ENCODE data around the gene KATNBL1. TPM values are rescaled to one million over a fixed set of nuclear protein-coding genes. Genes with fewer than 3 reads are reported as not detected.

The KATNBL1 gene
- total RNA-seq, 1 donor from 2014 or later, result 56.3 TPM

- TF ChIP-seq CTCF (conservative IDR thresholded peaks at IDR 0.05), result no peak
- H3K4me3 Mint-ChIP-seq, result no peak overlapping the region
- H3K27ac Mint-ChIP-seq (ENCODE audit: unreplicated experiment), result no peak overlapping the region
- H3K27me3 Mint-ChIP-seq (ENCODE audit: low read depth), result no peaks in the 10 kb centered on the region
- DNase-seq (ENCODE audit: low read depth, low spot score), result no peak
- no peaks in the 10 kb centered on the region for H3K36me3 Mint-ChIP-seq (ENCODE audit: low read depth)
- H3K9me3 Mint-ChIP-seq, result no peaks in the 10 kb centered on the region
- no peaks in the 10 kb centered on the region for H3K4me1 Mint-ChIP-seq
Measured at GRCh38 chr15:34239151-34239808, 29.4 kb upstream of the KATNBL1 start.

GRCh38 chr15:34233614-34234013 lies 23.7 kb upstream of the KATNBL1 start:
- Mint-ChIP-seq H3K27ac (ENCODE audit: unreplicated experiment) (no peak overlapping the region), H3K4me3 (no peak overlapping the region), H3K36me3 (ENCODE audit: low read depth) (peaks cover 6% of the 10 kb centered on the region), H3K27me3 (ENCODE audit: low read depth) (no peaks in the 10 kb centered on the region), H3K9me3 (no peaks in the 10 kb centered on the region), H3K4me1 (no peaks in the 10 kb centered on the region)
- DNase-seq (ENCODE audit: low read depth, low spot score), result no peak
- TF ChIP-seq CTCF (conservative IDR thresholded peaks at IDR 0.05), result no peak

- Mint-ChIP-seq H3K36me3 (ENCODE audit: low read depth) (peaks cover 14% of the 10 kb centered on the region), H3K4me1 (peaks cover 21% of the 10 kb centered on the region), H3K27me3 (ENCODE audit: low read depth) (peaks cover 16% of the 10 kb centered on the region), H3K9me3 (no peaks in the 10 kb centered on the region), H3K4me3 (peak overlapping the region; percentile 93), H3K27ac (ENCODE audit: unreplicated experiment) (no peak overlapping the region)
- DNase-seq (ENCODE audit: low read depth, low spot score), result no peak
- no peak for TF ChIP-seq CTCF (conservative IDR thresholded peaks at IDR 0.05)
Measured at GRCh38 chr15:34223904-34224596, 14.2 kb upstream of the KATNBL1 start.

- no peak overlapping the region for H3K4me3 Mint-ChIP-seq
- no peaks in the 10 kb centered on the region for H3K4me1 Mint-ChIP-seq
- no peaks in the 10 kb centered on the region for H3K9me3 Mint-ChIP-seq
- peaks cover 44% of the 10 kb centered on the region for H3K27me3 Mint-ChIP-seq (ENCODE audit: low read depth)
- TF ChIP-seq CTCF (conservative IDR thresholded peaks at IDR 0.05), result no peak
- no peak for DNase-seq (ENCODE audit: low read depth, low spot score)
- no peaks in the 10 kb centered on the region for H3K36me3 Mint-ChIP-seq (ENCODE audit: low read depth)
- H3K27ac Mint-ChIP-seq (ENCODE audit: unreplicated experiment), result no peak overlapping the region
Measured at GRCh38 chr15:34217587-34218225, 7.8 kb upstream of the KATNBL1 start.

- H3K36me3 Mint-ChIP-seq (ENCODE audit: low read depth), result no peaks in the 10 kb centered on the region
Measured at GRCh38 chr15:34216527-34217270, 6.8 kb upstream of the KATNBL1 start.

More at GRCh38 chr15:34216527-34217270, 6.8 kb upstream of the KATNBL1 start:
- Mint-ChIP-seq H3K27ac (ENCODE audit: unreplicated experiment) (no peak overlapping the region), H3K9me3 (no peaks in the 10 kb centered on the region), H3K4me3 (no peak overlapping the region), H3K27me3 (ENCODE audit: low read depth) (peaks cover 43% of the 10 kb centered on the region), H3K4me1 (no peaks in the 10 kb centered on the region)
- no peak for DNase-seq (ENCODE audit: low read depth, low spot score)
- TF ChIP-seq CTCF (conservative IDR thresholded peaks at IDR 0.05), result no peak
